ENCODE data around the gene THAP6. TPM values are rescaled to one million over a fixed set of nuclear protein-coding genes. Genes with fewer than 3 reads are reported as not detected.

Gene THAP6
- total RNA-seq, 4 donors from 2014 or later: 24.5 to 71.8 (median 28.1) TPM

- TF ChIP-seq CTCF (IDR thresholded peaks at IDR 0.05) (no peak), POLR2A (IDR thresholded peaks at IDR 0.05) (no peak)
- Histone ChIP-seq H3K27me3 (no peaks in the 10 kb centered on the region), H3K36me3 (no peaks in the 10 kb centered on the region), H3K9me3 (no peaks in the 10 kb centered on the region), H3K4me1 (no peaks in the 10 kb centered on the region), H3K4me3 (no peak overlapping the region), H3K27ac (no peak overlapping the region)
- no peak for DNase-seq
Measured at GRCh38 chr4:75567725-75568124, 53.5 kb downstream of the THAP6 start.

Other genes starting within 250 kb of the THAP6 start
- 10 to 100 TPM; 10.5 to 35.5 (median 20.0) TPM for gene RCHY1, start 70 bp upstream of the THAP6 start, total RNA-seq
- gene ODAPH, start 41.6 kb downstream of the THAP6 start, total RNA-seq: not detected
- gene CDKL2, start 116.1 kb downstream of the THAP6 start, total RNA-seq: under 1 TPM in 1 of 4 donors, not detected in 3; 0.35 TPM
- gene G3BP2, start 158.9 kb downstream of the THAP6 start, total RNA-seq: 100 to 1,000 TPM in 1 of 4 donors, 10 to 100 TPM in 3; 54.5 to 121 (median 89.8) TPM
- gene USO1, start 210.1 kb downstream of the THAP6 start, total RNA-seq: 100 to 1,000 TPM in 1 of 4 donors, 10 to 100 TPM in 3; 34.5 to 106 (median 48.2) TPM